8988T (cell line): ENCODE measurements around the gene BTBD9.

Source experiments
- DNase-seq: peaks from one replicate; pipeline ENCODE4 v3.0.0; 2011

The BTBD9 gene

GRCh38 chr6:38221251-38221650 lies 418.5 kb downstream of the BTBD9 start:
- no peak for DNase-seq

GRCh38 chr6:38220069-38220723 lies 419.5 kb downstream of the BTBD9 start:
- no peak for DNase-seq

DNA sequence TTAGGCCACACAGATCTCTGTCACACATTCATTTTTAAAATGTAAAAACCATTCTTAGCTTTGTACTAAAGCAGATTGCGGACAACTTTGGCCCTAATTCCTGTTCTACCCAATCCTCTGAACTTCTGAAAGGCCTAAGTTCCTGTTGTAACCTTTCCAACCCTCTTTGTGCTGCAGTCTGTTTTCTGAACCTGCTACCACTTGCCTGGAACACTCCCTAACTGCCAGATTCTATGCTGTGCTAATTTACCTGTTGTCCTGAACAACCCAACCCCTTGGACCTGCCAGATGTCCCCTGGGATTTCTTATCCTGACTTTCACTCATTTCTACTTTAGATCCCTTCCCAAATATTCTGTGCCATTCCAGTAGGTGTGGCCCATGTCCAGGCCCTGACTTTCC lies 421.5 kb downstream of the BTBD9 start:
- no peak for DNase-seq

GRCh38 chr6:38216451-38216850 lies 423.3 kb downstream of the BTBD9 start:
- no peak for DNase-seq

- DNase-seq, result no peak
Measured at GRCh38 chr6:38215651-38216311, 423.9 kb downstream of the BTBD9 start.

DNA sequence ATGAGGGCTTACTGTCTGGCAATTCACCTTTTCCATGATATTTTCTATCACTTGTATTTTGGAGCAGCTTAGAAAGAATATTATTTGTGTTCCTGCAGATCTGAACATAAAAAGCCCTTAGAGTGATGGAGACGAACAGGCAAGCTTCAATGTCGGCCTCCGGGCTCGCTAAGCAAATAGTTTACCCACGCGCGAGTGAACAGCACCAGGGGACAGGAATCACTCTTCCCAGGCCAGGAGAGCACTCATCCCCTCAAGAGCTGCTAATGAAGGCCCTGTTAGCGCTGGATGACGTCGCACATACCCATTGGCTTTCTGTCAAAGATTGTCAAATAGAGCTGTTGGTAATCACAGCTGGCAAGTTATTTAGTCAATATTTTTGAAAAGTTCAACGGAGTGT lies 424.5 kb downstream of the BTBD9 start:
- no peak for DNase-seq

GRCh38 chr6:38214159-38214558 lies 425.6 kb downstream of the BTBD9 start:
- no peak for DNase-seq

GRCh38 chr6:38213251-38213658 lies 426.5 kb downstream of the BTBD9 start:
- no peak for DNase-seq

GRCh38 chr6:38212579-38212978 lies 427.1 kb downstream of the BTBD9 start:
- DNase-seq, result no peak

GRCh38 chr6:38212116-38212515 lies 427.6 kb downstream of the BTBD9 start:
- DNase-seq, result no peak

GRCh38 chr6:38209371-38210260 lies 430.1 kb downstream of the BTBD9 start:
- no peak for DNase-seq

- no peak for DNase-seq
Measured at GRCh38 chr6:38208028-38208427, 431.7 kb downstream of the BTBD9 start.

GRCh38 chr6:38207375-38207774 lies 432.4 kb downstream of the BTBD9 start:
- DNase-seq, result no peak

DNA sequence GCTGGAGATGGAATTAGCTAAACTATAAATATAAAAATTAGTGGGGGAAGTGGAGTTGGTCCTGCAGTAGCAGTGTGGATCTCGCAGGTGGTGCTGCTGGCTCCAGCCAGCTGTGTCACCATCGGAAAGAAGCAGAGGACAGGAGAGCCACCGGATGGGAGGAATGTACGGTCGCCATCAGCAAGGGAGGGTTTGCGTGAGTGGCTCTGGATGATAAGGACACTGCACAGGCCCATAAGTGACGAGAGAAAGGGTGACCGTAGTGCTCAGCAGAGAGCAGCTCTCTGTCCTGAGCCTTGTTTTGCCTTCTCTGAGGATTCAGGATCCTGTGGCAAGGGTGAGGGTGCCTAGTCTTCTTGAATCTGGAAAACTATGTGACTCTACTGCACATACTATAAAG lies 441.5 kb downstream of the BTBD9 start:
- DNase-seq, result no peak

DNA sequence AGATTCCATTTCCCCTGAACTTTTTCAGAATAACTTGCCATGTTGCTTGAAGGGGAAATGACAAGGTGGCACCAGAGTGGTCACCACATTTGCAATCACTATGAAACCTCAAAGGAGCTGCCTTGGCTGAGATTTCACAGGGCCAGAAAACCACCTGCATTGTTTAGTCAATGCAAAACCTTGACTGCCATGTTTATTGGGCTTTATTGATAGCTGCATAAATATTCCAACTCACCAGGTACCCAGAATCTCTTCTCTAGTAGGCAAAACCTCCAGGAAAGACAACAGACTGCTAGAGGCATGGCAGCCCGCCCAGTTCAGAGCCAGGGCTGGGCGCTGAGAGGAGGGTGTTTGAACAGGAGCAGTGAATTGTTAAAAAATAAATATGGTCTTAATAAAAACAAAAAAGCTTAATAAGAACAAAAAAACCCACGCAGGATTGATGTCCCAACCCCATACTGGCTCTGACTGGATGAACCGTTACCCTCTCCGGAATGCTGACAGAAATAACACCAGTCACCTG lies 444.6 kb downstream of the BTBD9 start:
- no peak for DNase-seq

DNA sequence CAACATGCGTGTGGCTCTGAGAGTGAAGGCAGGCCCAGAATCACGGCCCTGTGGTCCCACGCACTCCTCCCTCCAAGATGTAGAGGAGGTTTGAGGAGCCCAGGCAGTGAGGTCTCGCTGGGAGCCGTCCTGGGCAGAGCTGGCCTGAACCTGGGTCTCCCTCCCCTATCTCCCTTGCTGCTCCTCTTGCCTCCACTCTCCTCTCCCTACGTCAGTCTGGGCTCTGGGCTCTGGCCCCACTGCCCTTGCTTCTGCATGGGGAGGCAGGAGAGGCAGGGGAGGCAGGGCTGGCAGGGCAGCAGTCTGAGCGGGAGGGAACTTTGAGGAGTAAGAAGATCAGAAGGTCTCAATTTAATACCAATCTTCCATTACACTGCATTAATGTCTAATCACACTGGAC lies 445.1 kb downstream of the BTBD9 start:
- DNase-seq, result no peak

GRCh38 chr6:38194282-38194572 lies 445.5 kb downstream of the BTBD9 start:
- no peak for DNase-seq

- DNase-seq, result no peak
Measured at GRCh38 chr6:38193481-38194281, 446.0 kb downstream of the BTBD9 start.

DNA sequence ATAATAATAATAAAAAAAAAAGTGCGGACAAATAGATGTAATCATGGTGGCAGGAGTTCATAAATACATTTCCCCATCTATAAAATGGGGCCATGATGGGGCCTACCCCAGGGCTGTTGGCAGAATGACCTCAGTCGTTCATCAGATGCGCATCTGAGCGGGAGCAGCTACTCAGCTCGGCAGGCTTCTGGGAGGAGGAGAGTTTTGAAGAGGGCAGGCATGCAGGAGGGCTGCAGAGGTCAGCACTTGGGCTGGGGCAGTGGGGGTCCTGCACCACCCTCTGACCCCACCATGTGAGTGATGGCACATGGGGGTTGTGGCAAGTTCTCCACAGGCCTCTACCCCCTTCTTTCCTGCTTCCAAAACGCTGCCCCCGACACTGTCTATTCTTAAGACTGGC lies 446.7 kb downstream of the BTBD9 start:
- DNase-seq, result no peak

DNA sequence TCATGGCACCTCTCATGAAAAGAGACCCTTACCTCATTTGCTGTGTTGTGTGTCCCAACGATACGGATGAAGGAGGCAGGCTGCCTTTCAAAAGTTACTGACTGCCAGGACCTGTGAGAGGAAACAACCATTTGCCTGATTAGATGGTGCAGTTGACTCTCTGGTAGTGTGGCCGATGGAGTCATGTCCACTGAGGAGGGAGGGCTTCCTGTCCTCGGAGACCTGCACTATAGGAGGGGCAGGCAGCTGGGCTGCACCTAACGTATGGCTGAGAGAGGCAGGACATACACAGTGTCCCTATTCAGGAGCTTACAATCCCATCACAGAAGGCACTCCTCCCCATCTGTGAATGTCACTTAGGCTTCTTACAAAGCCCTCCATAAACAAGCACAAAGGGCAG lies 447.2 kb downstream of the BTBD9 start:
- DNase-seq, result no peak

GRCh38 chr6:38192011-38192410 lies 447.7 kb downstream of the BTBD9 start:
- DNase-seq, result no peak

GRCh38 chr6:38191418-38191817 lies 448.3 kb downstream of the BTBD9 start:
- DNase-seq, result no peak
